Measurements from ENCODE around the gene TICAM1. TPM values are rescaled to one million over a fixed set of nuclear protein-coding genes. Genes with fewer than 3 reads are reported as not detected.

Gene TICAM1
- total and polyA plus RNA-seq, 2 of the 13 experiments (the other 11 are each of a cell fraction or from before 2014, with no cell fraction given) = 0.33 to 0.95 TPM

DNA sequence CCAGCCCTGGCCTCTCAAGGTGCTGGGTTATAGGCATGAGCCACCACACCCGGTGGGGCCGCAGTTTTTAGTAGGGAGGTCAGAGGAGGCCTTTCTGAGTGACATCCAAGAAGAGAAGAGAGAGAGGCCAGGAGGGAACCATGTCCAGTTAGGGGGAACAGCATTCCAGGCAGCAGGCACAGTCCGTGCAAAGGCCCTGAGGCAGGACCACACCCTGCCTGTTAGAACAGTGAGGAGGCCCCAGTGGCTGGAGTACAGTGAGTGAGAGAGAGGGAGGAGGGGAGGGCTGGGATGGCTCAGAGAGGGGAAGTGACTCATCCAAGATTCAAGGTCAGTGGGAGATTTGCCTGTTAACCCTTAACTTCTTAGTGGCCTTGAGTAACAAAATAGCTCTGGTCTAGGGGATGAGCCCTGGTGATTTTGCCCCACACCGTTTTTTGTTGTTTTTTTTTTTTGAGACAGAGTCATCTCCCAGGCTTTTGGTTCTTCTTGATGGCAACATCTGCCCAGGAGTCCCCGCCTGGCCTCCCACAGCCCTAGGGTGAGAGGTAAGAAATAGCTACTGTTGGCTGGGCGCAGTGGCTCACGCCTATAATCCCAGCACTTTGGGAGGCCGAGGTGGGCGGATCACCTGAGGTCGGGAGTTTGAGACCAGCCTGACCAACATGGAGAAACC, 38.7 kb upstream of the TICAM1 start (continued):
- TF ChIP-seq, protein P1, sequence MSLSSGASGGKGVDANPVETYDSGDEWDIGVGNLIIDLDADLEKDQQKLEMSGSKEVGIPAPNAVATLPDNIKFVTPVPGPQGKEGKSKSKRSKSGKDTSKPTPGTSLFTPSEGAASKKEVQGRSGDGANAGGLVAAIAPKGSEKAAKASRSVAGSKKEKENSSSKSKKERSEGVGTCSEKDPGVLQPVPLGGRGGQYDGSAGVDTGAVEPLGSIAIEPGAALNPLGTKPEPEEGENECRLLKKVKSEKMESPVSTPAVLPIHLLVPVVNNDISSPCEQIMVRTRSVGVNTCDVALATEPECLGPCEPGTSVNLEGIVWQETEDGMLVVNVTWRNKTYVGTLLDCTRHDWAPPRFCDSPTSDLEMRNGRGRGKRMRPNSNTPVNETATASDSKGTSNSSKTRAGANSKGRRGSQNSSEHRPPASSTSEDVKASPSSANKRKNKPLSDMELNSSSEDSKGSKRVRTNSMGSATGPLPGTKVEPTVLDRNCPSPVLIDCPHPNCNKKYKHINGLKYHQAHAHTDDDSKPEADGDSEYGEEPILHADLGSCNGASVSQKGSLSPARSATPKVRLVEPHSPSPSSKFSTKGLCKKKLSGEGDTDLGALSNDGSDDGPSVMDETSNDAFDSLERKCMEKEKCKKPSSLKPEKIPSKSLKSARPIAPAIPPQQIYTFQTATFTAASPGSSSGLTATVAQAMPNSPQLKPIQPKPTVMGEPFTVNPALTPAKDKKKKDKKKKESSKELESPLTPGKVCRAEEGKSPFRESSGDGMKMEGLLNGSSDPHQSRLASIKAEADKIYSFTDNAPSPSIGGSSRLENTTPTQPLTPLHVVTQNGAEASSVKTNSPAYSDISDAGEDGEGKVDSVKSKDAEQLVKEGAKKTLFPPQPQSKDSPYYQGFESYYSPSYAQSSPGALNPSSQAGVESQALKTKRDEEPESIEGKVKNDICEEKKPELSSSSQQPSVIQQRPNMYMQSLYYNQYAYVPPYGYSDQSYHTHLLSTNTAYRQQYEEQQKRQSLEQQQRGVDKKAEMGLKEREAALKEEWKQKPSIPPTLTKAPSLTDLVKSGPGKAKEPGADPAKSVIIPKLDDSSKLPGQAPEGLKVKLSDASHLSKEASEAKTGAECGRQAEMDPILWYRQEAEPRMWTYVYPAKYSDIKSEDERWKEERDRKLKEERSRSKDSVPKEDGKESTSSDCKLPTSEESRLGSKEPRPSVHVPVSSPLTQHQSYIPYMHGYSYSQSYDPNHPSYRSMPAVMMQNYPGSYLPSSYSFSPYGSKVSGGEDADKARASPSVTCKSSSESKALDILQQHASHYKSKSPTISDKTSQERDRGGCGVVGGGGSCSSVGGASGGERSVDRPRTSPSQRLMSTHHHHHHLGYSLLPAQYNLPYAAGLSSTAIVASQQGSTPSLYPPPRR (CRISPR knock-in tag; IDR thresholded peaks at IDR 0.05; ENCODE audit: borderline replicate concordance) = peak; percentile 65; the same call in 1 of the 2 replicates
- TF ChIP-seq ZNF589 (CRISPR knock-in tag; conservative IDR thresholded peaks at IDR 0.05) (peak; percentile 71; the same call in 1 of the 2 replicates), RBM22 (optimal IDR thresholded peaks at IDR 0.05; ENCODE audit: low read length) (no peak), CBX1 (IDR thresholded peaks at IDR 0.05; ENCODE audit: low read depth) (peak; percentile 95), NONO (IDR thresholded peaks at IDR 0.05) (no peak), NONO (CRISPR knock-in tag; conservative IDR thresholded peaks at IDR 0.05) (peak; percentile 75), ASH2L (IDR thresholded peaks at IDR 0.05; ENCODE audit: insufficient read length, low read depth, low read length) (peak; percentile 36), ZBTB20 (CRISPR knock-in tag; IDR thresholded peaks at IDR 0.05; ENCODE audit: borderline replicate concordance, low read depth) (peak; percentile 60; the same call in 1 of the 2 replicates), PRPF4 (IDR thresholded peaks at IDR 0.05; ENCODE audit: low read depth, low read length, poor library complexity, severe bottlenecking) (peak; percentile 63)
- TF ChIP-seq, protein P2, sequence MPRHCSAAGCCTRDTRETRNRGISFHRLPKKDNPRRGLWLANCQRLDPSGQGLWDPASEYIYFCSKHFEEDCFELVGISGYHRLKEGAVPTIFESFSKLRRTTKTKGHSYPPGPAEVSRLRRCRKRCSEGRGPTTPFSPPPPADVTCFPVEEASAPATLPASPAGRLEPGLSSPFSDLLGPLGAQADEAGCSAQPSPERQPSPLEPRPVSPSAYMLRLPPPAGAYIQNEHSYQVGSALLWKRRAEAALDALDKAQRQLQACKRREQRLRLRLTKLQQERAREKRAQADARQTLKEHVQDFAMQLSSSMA (CRISPR knock-in tag; IDR thresholded peaks at IDR 0.05) = peak; percentile 68; the same call in 1 of the 2 replicates

Data from HepG2 (cell line).